Measurements from ENCODE around the gene GOLGA8A.
"Not testable (repeated sequence)": the region's sequence is repeated elsewhere in the genome, so short reads cannot be mapped to it uniquely, and the experiment has no call there.

GOLGA8A gene

DNA sequence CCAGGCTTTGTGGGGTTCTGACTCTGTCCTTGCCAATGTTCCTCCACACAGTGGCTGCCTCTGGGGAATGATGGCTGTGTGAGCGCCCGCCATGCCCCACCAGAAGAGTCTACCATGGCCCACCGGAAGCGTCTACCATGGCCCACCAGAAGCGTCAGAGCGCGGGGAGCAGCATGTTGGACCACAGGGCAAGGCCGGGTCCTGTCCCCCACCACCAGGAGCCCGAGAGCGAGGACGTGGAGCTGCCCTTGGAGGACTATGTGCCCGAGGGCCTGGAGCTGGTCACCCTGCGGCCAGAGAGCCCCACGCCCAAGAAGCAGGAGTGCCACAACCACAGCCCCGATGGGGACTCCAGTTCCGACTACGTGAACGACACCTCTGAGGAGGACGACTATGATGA is 28.1 kb downstream of the GOLGA8A start:
- not testable (repeated sequence) for DNase-seq (ENCODE audit: low read depth)

DNA sequence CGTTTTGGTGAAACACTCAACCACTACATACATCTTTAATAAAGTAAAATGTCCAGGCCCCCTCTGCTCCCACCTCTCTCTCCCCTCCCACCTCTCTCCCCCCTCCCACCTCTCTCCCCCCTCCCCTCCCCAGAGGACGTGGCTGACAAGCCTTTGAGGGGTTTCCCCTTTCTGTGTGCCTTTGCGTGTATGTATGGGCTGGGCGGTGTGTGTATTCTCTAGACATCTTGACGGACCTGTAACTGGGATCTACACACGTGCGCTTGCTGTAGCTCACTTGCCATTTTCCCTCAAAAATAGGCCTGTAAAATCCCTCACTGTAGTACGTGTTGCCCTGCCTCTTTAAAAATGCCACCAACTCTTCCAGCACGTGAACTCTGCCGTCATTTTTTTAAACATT is 28.6 kb downstream of the GOLGA8A start:
- DNase-seq (ENCODE audit: low read depth) = not testable (repeated sequence)

DNA sequence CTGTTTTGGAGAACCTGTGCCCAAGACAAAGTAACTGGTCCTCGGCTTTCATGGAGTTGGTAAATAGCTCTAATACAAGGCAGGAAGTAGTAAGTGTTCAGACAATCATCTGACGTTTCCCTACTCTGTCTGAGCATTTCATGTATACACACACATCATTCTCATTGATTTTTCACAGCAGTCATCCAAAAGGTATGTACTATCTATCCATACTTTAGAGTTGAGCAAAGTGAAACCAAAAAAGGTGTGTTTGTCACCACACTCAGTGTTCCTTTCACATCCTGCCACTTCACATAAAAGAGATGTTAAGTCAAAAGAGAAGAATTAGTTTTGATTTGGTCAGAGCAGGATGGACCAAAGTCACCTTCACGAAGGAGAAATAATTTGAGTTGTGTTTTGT is 33.7 kb downstream of the GOLGA8A start:
- DNase-seq (ENCODE audit: low read depth) = not testable (repeated sequence)

DNA sequence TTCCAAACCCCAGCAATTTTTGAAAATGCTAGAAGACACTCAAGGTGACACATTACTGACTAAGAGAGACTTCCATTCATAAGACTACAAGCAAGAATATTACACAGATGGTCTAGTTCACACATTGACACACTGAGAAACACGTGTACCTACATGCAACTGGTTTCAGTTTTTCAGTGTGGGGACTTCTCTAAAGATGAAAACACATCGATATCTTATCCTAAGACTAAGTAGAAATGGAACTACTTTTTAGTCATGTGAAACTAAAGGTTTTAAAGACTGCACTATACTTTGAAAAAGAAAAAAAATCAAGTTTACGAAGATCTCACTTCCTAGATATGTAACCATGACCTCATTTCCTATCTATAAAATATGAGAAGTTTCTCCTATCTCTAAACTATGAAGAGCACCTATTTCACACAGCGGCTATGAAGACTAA is 34.4 kb downstream of the GOLGA8A start:
- DNase-seq (ENCODE audit: low read depth) = not testable (repeated sequence)

DNA sequence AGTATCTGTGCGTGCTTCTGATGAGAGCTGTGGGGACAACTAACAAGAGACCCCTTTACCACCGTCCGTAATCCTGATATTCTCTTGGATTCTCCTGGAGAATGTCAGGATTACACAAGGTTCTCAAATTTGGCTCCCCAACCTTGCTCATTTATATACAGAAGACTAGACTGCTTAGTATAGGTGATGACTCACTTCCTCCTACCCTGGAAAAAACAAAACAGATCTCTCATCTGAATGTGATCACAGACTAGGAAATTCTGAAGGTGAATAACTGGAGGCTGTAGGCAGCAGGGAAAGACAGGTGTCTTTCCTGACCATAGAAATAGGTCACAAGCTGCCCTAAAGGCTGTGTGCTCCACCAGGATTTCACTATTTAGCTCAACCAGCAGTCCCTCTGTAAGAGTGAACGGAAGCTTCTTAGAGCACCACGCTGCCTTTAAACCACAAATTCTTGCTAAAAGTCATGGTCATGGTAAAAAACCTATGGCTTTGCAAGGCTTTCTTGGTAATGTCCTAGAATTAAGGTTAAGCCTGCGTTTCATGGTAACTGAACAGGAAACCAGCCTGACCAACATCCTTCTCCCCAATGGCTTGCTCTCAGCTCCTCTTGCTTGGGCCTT is 39.9 kb downstream of the GOLGA8A start:
- DNase-seq (ENCODE audit: low read depth) = not testable (repeated sequence)

DNA sequence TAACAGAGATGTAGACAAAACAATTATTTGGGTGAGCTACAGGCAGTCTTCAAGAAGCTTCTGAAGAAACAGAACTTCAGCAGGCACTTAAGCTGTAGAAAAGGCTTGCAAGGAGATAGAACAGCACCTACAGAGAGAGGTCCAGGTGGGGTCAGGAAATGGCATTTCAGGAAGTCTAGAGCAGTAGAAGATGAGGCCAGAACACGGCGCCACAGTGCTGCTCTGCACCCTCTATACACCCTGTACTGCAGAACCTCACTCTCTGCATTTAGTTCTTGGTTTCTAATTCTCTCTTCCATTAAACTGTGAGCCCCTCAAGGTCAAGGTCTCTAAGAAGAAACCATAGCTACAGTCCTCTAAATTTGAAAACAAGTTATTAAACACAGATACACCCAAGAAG is 44.6 kb downstream of the GOLGA8A start:
- not testable (repeated sequence) for DNase-seq (ENCODE audit: low read depth)

DNA sequence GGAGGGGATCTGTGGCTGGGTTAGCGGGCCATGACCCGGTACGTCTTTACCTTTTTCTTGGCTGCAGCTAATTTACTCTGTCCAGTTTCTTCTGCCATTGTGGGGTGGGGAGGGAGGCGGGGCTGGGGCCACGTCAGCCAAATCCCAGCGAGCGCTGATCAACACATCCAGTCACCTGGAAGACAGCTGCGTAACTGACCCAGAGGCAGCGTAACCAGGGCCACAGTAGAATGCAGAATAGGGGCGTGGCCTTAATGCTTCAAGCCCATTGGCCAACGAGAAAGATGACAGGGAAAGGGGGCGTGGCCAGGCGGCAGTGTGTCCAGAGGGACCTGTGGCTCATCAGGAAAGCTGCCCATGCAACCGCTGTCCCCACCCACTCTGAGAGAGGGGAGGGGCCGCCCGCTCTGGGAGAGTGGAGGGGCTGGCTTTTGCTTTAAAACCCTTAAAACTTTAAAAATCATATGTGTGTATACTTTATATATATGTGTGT is 48.0 kb downstream of the GOLGA8A start:
- DNase-seq (ENCODE audit: low read depth) = not testable (repeated sequence)
